ENCODE data around the gene LRMDA.

Gene LRMDA

GRCh38 chr10:75431180-75432111 lies at the start of gene LRMDA:
Gene LRMDA (plus strand): TSS chr10:75431624.
- no peak within 1 kb of the TSS for H3K4me3 ChIP-seq (ENCODE audit: low read depth, low read length)
- DNase-seq (ENCODE audit: low read depth): no peak
- no peak for TF ChIP-seq CTCF (IDR thresholded peaks at IDR 0.05; ENCODE audit: low read depth, low read length, missing control alignments)

GRCh38 chr10:75386128-75386527 lies 45.3 kb upstream of the LRMDA start:
- no peak for DNase-seq (ENCODE audit: low read depth)
- no peak overlapping the region for H3K4me3 ChIP-seq (ENCODE audit: low read depth, low read length)
- TF ChIP-seq CTCF (IDR thresholded peaks at IDR 0.05; ENCODE audit: low read depth, low read length, missing control alignments): no peak

GRCh38 chr10:75388082-75388481 lies 43.3 kb upstream of the LRMDA start:
- no peak for TF ChIP-seq CTCF (IDR thresholded peaks at IDR 0.05; ENCODE audit: low read depth, low read length, missing control alignments)
- DNase-seq (ENCODE audit: low read depth): no peak
- H3K4me3 ChIP-seq (ENCODE audit: low read depth, low read length): no peak overlapping the region

GRCh38 chr10:75390178-75390577 lies 41.2 kb upstream of the LRMDA start:
- TF ChIP-seq CTCF (IDR thresholded peaks at IDR 0.05; ENCODE audit: low read depth, low read length, missing control alignments): no peak
- DNase-seq (ENCODE audit: low read depth): no peak
- no peak overlapping the region for H3K4me3 ChIP-seq (ENCODE audit: low read depth, low read length)

- no peak for TF ChIP-seq CTCF (IDR thresholded peaks at IDR 0.05; ENCODE audit: low read depth, low read length, missing control alignments)
- DNase-seq (ENCODE audit: low read depth): no peak
- no peak overlapping the region for H3K4me3 ChIP-seq (ENCODE audit: low read depth, low read length)
Measured at GRCh38 chr10:75392271-75392670, 39.2 kb upstream of the LRMDA start.

GRCh38 chr10:75392744-75393143 lies 38.7 kb upstream of the LRMDA start:
- no peak overlapping the region for H3K4me3 ChIP-seq (ENCODE audit: low read depth, low read length)
- no peak for DNase-seq (ENCODE audit: low read depth)
- no peak for TF ChIP-seq CTCF (IDR thresholded peaks at IDR 0.05; ENCODE audit: low read depth, low read length, missing control alignments)

GRCh38 chr10:75394221-75394620 lies 37.2 kb upstream of the LRMDA start:
- no peak overlapping the region for H3K4me3 ChIP-seq (ENCODE audit: low read depth, low read length)
- no peak for DNase-seq (ENCODE audit: low read depth)
- no peak for TF ChIP-seq CTCF (IDR thresholded peaks at IDR 0.05; ENCODE audit: low read depth, low read length, missing control alignments)
